OCI-M2 (cell line): ENCODE measurements around the gene ALKAL2.
A peak's percentile ranks its signal among the peaks of the same experiment; 100 is the strongest.

ENCODE experiments used
- DNase-seq: peaks from one replicate; lab custom pipeline; 2025; ENCODE audit not compliant: unreplicated experiment; lab: John Stamatoyannopoulos, UW

Gene ALKAL2

DNA sequence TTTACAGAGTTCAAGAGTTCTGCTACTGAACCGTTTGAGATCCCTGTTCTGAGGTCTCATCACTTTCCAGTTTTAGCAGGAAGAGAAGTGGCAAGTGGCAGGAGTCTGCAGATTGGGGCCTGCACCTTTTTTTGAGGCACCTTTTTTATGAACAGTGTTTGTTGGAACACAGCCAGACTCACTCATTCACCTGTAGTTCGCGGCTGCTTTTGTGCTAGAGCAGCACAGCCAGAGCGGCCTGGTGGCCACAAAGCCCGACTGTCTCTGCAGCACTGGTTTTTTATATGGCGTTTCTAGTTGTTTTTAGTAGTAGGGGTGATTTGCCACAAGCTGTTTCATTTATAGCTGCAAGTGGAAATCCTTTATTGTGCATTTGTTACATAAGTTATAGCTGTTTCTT is 14.6 kb downstream of the ALKAL2 start:
- no peak for DNase-seq

DNA sequence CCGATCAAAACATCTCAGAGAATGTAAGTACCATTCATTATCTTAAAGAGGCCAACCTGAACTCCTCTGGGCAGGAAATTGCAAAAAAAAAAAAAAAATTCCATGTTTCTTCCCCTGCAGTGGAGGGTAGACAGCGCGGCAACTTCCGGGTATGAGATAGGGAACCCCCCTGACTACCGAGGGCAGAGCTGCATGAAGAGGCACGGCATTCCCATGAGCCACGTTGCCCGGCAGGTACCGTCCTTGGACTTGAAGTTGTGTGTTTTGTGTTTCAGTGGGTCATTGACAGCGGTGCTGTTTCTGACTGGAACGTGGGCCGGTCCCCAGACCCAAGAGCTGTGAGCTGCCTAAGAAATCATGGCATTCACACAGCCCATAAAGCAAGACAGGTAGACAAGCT is 16.0 kb downstream of the ALKAL2 start:
- no peak for DNase-seq

DNA sequence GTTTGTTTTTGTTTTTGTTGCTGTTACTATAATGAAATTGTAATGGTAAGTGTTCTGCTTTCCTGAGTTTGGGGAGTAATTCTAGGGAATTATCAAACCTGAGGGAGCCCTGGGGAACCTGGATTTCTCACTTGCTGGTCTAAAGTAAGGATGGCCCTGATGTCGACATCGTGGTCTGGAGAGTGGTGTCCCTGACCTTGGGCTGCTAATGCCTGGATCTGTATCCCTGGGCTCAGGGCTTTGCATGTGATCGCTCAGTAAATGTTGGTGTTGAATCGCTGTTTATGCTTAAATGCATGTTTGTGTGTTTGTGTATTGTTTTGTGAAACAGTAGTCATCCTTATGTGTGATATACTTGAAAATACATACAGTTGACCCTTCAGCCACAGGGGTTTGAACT is 17.0 kb downstream of the ALKAL2 start:
- DNase-seq, result no peak

DNA sequence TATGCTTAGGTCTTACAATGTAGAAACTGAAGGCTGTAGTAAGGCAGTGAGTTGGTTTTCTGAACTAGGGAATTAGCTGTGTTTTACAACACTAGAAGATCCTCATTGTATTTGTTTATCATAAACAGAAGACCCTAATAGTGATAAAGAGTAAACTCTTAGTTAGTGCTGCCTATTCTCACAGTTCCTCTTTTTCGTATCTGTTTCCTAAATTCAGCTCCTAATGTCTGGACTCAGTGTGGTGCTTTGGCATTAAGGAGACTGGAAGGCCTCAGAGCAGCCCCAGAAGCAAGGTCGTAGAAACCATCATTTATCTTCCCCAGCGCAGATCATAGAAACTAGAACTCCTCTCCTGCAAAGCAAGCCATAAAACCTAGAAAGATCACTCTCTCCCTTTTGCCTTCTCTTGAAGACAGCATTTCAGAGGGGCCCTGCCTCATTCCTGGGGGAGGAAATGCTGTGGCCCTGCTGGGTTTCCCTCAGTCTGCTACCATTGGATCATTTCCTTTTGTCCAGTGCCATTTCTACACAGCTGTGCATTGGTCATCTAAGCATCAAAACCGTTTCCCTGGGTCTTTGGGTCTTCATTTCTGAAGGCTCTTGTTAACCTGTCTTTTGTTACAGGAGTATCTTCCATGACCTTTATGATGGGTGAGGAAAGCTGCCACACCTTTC is 18.4 kb downstream of the ALKAL2 start:
- no peak for DNase-seq

DNA sequence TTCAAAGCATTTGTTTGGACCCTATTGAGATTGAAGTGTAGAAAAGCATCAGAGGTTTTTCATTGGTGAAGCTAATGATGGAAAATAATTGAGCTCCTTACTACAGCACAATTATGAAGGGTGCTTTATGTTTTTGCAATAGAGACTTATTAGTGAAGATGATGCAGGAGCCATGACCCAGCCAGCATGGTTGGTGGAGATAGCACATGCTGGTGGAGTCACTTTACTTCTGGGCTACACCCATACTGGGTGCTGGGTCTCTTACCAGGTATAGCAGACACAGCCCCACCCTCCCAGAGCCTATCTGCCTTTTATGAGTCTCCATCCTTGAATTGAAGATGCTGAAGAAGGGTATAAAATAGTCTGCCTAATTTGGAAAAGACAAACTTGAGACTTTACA is 19.6 kb downstream of the ALKAL2 start:
- no peak for DNase-seq

DNA sequence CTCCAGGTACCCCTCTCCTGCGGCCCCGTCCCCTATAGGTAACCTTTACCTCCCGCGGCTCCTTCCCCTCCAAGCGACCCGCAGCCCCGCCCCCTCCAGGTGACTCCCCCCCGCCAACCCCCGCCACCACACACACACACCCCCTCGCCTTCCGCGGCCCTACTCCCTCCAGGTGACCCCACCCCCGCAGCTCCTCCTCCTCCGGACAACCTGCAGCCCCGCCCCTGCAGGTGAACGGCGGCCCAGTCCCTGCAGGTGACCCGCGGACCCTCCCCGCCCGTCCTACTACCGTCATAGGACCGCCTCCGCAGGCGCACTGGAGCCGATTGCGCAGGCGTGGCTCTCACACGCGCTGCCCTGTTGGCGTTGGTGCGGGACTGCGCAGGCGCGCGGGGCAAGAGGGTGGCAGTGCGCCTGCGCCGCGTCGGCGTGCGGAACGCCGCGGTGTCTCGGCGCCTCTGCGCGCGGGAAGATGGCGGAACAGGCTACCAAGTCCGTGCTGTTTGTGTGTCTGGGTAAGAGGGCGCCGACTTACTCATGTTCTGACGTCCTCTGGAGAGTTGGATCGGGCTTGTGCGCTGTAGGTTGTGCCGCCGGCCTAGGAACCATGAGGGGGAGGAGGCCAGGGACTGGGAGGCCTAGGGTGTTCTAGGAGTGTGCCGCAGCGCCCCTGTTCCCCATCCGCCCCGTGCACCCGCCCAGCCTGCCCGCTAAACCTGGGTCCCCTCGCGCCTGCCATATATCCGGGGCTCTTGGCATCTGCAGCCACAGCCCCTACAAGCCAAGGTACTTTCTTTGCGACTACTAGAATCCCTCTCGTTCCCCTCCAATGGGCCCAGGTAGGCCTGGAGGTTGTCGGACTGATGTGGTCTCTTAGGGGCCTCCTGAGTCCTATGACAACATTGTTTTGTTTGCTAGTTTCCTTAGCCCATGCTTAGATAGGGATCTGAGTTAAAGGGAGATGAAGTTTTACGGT is 23.1 kb downstream of the ALKAL2 start, which contains the start of gene ACP1:
TSS of gene ACP1 (plus strand) at position 455 of the 976 bp plus-strand sequence. CDS start at position 473, 18 bp downstream.
- peak; percentile 30 for DNase-seq

DNA sequence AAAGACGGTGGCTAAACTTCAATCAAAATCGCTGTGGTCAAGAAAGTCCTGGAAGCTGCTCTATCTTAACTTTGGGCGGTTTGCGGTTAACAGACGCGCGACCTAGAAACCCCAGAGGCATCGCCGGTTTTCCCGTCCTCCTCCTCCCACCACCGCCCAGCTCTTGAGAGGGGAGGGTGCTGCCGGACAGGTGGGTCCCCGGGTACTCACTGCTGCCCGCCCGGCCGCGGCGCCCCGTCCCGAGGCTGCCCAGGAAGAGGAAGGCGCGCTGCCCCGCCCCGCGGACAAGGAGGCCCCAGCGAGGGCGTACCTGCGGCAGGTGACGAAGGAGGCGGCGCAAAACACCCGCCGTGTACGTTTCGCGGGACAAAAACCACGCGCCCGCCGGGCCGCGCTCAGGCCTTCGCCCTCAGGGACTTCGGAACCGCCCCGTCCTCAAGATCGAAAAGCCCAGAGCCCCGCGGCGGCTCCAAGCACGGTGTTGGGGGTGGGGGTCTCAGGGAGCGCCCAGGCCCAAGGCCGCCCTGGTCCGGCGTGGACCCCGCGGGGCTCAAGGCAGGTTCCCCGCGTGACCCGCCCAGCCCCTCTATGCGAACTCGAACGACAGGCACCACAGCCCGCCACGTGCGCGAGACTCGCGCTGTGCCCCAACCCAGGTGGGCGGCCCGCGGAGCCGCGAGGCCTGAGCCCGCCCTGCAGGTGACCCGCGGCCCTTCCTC is 24.0 kb downstream of the ALKAL2 start, which contains the start of gene SH3YL1:
TSS of gene SH3YL1 (minus strand) at position 259 of the 719 bp plus-strand sequence. CDS start at position 211, 48 bp downstream.
- DNase-seq, result no peak

DNA sequence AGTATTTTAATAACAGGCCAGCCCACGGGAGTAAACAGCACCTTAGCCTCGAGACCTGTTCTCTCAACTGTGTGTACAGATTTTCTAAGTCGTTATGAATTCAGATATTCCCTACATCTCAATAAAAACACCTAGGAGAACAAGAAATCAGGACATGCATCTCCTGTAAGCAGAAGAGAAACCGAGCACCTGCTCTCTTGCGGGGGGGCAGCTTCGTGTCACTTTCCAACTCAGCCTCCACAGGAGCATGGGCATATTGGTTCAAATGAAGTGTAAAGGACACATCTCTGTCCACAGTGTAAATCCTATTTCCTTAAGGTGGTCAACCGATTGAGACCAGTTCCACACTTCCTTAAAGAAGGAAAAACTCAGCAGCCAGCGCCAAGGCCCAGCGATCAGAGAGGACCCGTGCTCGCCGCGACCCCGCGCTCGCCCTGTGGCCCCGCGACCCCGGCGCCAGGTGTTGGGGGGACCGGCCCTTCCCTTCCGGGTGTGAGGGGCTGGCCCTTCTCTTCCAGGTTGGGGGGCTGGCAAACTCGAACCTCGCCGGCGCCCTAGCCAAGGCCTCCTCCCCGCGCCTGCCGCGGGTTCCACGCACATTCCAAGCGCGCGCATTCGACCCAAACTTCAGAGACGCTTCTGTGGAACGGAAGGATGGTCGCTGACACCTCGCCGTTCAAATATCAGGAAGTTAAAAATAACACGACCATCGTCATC is 24.7 kb downstream of the ALKAL2 start:
- no peak for DNase-seq

DNA sequence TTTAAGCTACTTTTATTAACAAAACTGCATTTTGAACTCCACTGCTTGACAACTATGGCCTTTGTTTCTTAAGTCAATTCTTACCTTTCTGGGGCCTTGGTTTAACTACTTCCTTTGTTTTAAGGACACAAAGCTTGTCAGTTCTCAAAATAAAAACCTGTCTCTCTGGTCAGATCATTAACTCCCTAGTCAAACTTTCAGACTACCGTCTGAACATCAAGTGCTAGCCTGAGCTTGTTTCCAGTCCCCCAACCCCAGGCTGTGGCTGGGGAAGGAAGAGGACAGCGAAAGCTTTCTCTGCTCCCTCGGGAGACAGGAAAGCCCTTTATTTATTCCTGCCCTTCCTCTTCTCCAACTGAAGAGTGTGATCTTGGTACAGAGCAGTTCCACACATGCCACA is 25.8 kb downstream of the ALKAL2 start:
- DNase-seq, result no peak

DNA sequence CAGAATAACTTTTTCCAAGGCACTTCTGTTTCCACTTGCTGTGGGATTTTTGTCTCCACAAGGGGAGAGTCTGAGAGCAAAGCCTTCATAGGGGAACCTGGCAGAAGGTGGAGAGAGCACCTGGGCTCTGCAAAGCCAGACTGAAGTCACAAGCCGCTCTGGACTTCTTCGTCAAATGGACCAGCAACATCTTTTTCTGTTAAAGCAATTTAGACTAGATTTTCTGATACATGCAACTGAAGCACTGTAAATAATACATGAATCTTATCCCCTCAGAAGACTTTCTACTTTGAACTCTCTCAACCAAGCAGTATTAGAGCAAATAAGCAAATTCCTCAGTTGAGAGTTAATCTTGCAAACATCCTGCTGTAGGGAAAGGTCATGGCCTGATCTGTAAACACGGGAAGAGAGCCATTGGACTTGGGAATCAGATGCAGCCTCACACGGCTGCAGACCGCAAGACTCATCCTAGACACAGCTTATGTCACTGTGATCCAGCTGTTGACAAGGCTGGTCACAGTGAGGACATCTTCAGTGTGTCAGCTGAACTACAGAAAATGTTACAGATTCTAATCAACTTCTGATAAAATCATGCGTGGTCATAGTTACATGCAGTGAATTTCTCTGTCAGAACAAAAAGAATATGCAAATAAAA is 27.3 kb downstream of the ALKAL2 start:
- no peak for DNase-seq

DNA sequence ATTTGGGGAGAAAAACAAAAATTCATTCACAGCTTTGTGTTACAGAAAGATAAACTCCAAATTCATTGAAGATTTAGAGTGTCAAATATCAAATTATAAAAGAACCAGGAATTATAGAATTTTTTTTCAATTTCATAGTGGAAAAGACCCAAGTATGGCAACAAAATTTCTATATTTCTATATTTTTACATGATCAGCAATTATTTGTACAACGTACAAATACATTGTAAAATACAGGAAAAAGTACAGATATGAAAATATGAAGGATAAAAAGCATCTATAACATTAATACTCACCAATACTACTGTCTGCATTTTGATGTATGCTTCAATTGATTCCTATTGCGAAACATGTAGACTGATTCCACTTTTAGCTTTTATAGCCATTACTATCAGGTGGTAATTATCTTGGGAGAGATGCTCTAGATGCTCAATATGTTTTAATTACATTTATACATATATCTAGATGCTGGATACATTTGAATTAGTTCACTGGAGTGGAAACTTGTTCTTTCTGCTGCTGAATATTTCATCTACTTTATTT is 28.0 kb downstream of the ALKAL2 start:
- DNase-seq, result no peak

DNA sequence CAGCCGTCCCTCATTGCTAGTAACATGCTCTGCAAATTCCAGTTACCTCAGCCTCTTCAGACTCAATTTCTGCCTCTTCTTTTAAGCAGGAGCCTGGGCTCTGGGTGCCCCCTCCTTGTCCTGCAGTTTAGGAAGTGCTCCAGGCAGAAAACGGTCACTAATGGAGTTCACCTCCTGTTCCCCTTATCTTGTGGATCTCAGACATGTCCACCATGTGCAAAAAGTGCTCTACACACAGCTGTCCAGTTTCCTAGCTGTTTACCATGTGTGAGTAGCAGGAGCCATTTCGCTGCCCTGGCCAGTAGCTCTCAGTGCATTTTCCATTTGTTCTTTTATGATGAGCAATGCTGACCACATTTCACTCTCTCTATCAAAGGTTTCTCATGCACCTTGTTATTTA is 29.0 kb downstream of the ALKAL2 start:
- no peak for DNase-seq

DNA sequence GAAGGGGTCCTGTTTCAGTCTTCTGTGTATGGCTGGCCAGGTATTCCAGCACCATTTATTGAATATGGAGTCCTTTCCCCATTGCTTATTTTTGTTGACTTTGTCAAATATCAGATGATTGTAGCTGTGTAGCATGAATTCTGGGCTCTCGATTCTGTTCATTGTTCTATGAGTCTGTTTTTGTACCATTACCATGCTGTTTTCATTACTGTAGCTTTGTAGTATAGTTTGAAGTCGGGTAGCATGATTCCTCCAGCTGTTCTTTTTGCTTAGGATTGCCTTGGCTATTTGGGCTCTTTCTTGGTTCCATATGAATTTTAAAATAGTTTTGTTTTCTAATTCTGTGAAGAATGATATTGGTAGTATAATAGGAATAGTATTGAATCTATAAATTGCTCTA is 30.0 kb downstream of the ALKAL2 start:
- DNase-seq, result no peak

DNA sequence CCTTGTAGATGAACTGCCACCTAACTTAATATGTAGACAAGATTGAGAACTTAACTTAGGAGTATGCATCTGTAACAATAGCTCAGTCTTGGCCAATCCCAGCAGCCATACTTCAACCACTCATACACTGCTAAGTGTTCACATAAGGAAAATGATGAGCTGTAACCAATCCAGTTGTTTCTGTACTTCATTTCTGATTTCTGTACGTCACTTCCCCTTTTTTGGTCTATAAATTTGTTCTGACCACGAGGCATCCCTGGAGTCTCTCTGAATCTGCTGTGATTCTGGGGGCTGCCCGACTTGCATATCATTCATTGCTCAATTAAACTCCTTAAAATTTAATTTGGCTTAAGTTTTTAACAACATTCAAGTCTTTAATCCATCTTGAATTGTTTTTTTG is 30.5 kb downstream of the ALKAL2 start:
- no peak for DNase-seq

DNA sequence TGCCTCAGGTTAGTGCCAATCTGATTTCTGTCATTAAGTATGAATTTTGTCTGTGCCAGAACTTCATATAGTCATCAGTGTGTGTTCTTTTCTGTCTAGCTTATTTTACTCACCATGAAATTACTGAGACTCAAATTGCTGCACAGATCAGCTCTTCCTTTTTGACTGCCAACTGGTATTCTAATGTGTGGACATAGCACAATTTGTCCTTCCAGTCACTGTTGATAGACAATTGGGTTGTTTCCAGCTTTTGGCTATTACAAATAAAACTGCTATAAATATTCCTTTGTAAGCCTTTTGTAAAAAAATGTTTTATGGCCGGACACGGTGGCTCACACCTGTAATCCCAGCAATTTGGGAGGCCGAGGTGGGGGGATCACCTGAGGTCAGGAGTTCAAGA is 31.8 kb downstream of the ALKAL2 start:
- no peak for DNase-seq

DNA sequence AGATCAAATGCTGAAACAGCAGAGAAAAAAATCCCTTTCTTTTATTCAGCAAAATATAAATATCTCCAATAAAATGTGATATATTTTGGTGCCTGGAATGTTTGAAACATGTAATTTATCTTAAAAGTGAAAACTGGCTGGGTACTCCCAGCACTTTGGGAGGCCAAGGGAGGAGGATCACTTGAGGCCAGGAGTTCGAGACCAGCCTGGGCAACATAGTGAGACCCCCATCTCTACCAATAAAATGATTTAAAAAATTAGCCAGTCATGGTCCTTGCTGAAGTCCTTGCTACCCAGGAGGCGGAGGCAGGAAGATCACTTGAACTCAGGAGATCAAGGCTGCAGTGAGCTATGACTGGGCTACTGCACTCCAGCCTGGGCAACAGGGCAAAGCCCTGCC is 32.7 kb downstream of the ALKAL2 start:
- DNase-seq, result no peak

DNA sequence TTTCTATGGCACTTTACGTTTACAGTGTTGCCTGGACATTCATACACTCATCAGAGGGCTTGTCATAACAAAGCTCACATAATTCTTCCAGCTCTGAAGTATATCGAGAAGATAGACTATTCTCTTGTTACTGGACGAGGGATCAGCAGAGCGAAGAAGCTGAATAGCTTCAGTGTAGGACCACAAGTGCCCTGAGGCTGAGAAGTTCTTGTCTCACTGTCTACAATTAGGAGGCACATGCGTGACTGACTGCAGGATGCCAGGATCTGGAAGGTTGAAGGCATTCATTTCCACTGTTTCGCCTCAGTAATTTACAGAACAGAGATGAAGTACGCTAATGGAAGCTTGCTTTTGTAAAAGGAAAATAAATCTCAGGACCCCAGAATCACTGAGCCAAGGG is 33.6 kb downstream of the ALKAL2 start:
- no peak for DNase-seq

DNA sequence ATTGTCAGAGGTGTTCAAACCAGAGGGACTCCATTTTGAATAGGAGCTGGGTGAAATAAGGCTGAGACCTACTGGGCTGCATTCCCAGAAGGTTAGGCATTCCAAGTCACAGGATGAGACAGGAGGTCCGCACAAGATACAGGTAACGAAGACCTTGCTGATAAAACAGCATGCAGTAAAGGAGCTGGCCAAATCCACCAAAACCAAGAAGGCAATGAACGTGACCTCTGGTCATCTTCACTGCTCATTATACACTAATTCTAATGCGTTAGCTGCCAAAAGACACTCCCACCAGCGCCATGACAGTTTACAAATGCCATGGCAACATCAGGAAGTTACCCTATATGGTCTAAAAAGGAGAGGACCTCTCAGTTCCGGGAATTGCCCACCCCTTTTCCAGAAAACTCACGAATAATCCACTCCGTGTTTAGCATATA is 34.7 kb downstream of the ALKAL2 start:
- DNase-seq, result no peak

DNA sequence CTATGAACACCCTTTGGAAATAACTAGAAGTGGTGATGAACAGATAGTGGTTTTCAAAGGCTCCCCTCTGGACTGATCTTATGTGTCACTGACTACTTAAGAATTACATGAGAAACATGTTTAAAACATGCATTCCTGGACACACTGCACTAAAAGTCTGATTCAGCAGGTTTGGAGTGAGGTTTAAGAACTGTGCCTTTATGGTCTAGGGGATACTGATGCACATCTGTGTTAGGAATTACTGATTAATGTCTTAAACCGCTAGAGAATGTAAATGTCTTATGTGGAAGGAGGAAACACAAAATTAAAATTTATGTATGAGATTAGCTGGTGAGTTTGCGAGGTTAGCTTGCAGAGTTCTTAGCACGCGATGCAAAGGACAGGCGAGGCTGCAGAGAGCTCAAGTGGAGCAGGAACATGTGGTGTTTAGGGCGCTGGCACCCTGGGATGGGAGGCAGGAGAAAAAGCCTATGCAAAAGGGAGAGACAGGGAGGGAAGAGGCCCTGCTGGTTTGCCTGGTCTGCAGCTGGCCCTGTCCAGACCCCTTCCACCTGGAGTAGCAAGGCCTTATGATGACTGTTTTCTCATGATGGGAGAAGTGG is 35.8 kb downstream of the ALKAL2 start:
- DNase-seq, result no peak
